Fibroblast of skin of right biceps (primary cell): Measurements from ENCODE around the gene CA14.
"Not testable (repeated sequence)": the region's sequence is repeated elsewhere in the genome, so short reads cannot be mapped to it uniquely, and the experiment has no call there.

Experiments
- DNase-seq: peaks from one replicate; pipeline ENCODE4 v3.0.0-alpha.2; 2013

CA14 gene

DNA sequence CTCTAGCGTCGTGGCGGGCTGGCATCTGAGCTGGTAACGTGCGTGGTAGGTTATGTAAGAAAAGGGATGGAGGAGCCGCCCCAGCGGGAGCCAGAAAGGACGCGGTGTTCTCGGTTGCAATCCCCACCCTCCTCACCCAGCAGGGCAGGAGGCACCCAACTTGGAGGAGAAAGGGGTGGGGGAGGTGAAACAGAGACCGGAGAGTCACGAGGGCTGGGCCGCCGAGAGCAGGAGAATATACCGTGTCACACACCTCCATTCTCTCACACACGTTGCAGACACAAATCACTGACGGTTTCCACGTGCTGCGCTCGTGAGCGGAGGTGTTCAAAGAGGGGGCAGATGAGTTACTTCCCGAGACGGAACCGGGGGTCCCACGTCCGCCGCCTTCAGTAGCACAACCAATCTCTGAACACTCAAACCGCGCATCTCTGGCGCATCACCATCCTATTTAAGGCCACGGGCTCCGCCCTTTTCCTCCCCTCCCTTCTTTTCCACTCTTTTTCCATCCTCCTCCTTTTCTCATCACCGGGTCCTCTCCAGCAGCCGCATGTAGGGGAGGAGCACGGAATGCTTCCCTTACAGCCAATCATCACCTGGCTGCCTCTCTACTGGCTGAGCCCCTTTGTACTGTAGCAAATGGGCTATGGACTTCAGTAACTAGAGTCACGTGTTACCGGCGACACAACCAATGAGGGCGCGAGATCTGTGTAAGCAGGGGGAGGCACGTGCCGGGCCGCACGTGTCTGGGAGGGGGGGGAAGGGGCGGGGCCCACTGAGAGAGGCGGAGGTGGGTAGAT is 24.4 kb downstream of the CA14 start, which contains the start of gene CIART:
Gene CIART, plus strand, starts transcription at position 797 of the 800 bp plus-strand sequence. CDS start 714 bp downstream, outside the sequence.
- peak; percentile 100 for DNase-seq

DNA sequence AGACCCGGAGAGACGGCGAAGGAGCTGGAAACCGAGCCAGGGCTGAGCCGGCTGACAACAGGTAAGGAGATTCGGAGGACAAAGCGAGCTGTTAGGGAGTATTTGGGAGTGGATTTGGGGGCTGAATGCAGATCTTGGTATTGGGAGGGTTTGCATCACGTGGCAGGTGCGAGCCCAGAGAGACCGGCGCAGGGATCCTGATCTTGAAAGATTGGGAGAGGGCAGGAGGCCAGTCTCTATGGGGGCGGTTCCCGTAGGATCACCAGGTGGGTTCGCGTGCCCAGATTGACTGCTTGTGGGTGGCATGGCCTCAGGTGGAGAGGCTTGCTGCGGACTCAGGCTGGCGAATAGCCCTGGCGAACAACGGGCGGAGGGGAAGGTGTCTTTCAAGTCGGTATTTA is 25.0 kb downstream of the CA14 start:
- no peak for DNase-seq

DNA sequence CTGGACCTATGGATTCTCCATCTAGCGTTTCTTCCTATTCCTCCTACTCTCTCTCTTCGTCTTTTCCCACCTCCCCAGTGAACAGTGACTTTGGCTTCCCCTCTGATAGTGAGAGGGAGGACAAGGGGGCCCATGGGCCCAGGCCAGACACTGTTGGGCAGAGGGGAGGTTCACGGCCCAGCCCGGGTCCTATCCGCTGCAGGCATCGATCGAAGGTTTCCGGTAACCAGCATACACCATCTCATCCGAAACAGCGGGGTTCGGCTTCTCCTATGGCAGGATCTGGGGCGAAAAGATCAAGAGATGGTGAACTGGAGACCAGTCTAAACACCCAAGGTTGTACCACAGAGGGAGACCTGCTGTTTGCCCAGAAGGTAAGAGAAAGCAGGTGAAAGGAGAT is 25.7 kb downstream of the CA14 start:
- no peak for DNase-seq

DNA sequence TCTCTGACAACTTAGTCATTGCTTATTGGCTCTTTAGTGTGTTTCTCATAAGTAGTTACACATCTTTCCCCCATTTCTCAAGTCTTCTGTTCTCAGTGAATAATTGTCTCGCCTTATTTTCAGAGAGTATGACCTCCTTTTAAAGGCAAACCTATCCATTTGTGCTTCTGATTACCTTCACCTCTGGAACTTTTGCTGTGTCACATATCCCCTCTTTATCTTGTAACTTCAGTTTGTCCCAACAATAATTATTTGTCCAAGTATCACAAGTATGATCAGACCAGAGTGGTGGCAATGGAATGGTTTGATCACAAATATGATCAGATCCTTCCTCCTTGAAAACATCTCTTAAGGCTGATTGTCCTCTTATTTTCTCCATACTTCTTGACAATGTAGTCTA is 30.8 kb downstream of the CA14 start:
- no peak for DNase-seq

DNA sequence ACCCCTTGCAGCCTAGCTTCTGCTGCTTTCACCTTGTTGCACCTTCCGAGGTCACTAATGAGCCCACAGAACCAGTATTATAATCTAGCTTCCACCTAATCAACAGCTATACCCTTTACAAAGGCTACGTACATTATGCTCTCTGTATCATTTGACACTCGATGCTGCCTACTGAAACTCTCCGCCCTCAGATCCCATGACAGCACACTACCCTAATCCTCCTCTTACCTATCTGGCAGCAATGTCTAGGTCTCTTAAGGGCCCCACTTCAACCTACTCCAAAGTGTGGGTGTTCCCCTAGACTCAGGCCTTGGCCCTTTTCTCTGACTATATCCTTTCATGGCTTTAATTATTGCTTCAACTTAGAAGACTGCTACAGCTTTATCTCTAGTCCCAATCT is 31.2 kb downstream of the CA14 start:
- no peak for DNase-seq

DNA sequence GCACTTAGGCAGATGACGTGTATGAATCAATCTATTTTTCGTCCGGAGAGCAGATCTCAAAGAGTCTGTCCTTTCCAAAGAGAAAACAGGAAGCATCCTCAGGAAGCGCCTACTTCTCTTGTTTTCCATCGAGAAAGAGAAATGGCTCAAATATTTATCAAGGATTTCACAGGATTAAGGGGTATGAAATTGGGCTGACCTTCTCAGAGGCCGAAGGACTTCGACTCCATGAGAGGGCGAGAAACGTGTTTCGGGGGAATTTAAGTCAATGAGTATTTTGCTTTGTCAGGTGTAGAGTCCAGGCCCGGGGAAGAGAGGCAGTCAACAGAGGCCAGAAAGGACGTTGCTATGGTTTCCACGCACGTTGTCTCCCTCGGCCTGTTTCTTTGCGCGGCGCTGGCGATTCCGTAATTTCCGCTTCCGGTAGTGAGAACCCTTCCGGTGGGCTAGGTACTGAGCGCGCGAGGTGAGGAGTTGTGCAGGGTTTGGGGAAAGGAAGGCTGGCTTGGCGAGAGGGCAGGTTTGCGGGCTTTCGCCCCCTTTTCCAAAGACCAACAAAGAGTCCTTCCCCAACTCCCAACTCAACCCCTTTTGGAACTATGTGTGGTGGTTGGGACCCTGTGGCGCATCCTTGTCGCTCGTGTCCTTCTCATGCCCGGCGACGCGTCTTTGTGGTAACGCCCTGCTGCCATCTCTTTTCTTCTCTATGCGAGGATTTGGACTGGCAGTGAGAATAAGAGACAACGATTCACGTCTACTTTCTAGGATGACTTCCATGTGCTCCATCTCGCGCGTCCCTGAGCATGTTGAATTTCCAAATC is 36.1 kb downstream of the CA14 start, which contains the start of gene MRPS21:
Gene MRPS21, plus strand, starts transcription at position 429 of the 821 bp plus-strand sequence. CDS start 506 bp downstream, outside the sequence.
- DNase-seq = peak; percentile 91

DNA sequence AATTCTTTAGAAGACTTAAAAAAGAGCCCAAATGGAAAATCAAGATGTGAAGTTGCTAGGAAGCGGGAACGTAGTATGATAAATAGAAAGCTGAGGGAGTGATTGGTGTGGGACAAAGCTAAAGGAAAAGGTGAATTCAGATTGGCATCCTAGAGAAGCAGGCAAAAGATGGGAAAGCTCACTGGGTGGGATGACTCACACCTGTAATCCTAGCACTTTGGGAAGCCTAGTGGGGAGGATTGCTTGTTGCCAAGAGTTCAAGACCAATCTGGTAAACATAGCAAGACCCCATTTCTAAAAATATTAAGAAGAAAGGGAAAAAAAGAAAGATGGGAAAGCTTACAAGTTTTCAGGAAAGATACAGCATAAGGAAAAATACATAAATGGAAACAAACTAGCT is 37.9 kb downstream of the CA14 start:
- DNase-seq = no peak

DNA sequence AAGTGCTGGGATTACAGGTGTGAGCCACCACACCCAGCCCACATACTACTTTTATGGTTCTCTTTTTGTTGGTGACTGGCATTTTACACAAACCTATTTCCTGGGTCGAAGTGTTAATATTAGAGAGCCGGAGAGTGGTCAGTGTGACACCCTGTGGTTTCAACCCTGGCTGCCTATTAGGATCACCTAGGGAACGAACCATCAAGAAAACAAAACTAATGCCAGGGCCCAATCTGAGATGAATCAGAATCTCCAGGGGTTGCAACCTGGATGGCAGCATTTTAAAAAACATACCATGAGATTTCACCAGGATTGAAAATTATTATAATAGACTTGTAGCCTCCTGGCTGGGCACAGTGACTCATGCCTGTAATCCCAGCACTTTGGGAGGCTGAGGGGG is 42.1 kb downstream of the CA14 start:
- DNase-seq = no peak

DNA sequence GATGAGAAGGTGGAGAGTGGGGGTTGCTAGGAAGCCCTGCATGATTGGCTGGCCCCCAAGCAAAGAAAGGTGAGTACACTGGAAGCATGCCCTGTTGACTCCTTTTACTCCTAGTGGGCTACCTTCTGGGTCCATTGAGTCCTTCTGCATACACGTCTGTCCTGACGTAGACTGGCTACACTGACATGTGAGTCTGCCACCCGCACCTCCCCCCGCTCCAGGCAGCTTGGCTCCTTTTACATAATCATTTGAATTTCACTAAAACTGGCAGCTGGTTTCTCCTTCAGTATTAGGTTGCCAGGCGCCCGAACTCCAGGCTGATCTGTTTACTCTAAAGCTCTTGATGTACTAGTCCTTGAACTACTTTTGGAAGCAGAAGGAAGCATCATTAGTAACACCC is 44.8 kb downstream of the CA14 start:
- no peak for DNase-seq

DNA sequence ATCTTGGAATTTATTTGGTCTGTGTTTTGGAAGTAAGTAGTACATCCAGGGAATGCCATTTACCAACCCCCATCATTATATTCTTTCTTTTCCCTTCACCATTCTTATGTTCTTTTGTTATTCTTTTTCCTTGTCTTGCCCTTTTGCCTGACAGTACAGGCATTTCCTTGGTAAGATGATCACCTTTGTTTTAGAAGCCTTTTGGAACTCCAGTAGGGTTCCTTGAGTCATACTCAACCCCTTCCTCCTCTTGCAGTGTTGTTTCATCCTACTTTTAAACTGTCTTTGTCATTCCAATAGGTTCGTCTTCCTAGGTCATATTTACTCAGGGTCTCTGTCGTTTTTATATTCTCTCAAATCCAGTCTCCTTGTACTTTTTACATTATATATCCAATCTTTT is 45.3 kb downstream of the CA14 start:
- DNase-seq = no peak

DNA sequence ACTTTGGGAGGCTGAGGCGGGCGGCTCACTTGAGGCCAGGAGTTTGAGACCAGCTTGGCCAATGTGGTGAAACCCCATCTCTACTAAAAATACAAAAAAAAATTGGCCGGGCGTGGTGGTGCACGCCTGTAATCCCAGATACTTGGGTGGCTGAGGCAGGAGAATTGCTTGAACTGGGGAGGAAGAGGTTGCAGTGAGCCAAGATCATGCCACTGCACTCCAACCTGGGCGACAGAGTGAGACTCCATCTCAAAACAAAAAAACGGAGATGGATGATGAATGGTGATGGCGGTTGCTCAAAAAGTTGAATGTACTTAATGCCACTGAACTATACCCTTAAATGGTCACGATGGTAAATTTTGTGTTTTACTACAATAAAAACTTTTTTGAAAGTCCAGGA is 51.0 kb downstream of the CA14 start:
- not testable (repeated sequence) for DNase-seq

DNA sequence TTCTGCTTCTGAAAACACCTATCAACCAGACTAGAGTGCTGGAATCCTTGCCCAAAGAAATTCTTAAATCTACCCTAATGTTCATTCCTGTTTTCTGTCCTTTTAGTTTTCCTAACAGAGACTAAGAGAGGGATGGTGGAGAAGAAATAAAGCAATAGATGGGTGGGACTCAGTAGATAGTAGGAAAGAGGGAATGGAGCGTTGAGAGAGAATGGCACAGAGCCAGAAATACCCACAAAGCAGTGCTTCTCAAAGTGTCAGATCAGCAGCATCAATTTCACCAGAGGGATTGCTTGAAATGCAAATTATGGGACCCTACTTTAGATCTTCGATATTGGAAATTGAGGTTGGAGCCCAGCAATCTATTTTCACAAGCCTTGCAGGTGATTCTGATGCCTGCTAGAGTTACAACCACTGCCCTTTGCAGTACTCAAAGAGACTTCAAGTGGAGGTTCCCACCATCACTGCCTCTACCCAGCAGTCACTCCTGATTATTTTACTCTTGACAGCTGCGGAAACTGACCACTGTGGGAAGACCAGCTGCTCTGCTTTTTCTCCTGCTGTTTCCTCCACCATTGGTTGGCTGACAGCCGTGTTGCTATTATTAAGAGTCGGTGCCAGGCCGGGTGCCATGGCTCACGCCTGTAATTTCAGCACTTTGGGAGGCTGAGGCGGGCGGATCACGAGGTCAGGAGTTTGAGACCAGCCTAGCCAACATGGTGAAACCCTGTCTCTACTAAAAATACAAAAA is 52.4 kb downstream of the CA14 start:
- no peak for DNase-seq

DNA sequence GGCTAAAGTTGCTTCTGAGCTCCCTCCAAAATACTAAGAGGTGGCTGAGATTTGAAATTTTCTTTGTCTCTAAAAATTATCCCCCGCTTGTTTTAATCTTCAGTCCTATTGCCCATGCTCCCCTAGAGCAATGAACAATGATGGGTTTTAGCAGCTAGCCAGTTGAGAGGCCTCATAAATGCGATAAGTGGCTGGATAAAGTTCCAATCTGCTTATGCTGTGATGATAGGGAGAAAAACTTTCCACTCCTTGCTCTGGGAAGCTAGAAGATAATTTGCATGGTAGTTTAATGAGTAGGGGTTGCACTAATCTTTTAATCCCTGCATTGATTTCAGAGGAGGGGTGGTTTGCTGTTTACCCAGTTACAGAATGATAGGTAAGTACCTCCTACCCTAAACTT is 54.2 kb downstream of the CA14 start:
- no peak for DNase-seq
